Upper lobe of left lung (tissue), 6 donors: ENCODE results near the gene TECTA. TPM values are rescaled to one million over a fixed set of nuclear protein-coding genes. Genes with fewer than 3 reads are reported as not detected.

ENCODE experiments used
- ATAC-seq, 2 donors: fragments of 200-7000 bp; cut with Tn5 transposase; one replicate each; pipeline ENCODE4 v1.9.1; 2022; ENCODE audit warnings: mild to moderate bottlenecking in 2 of 2, moderate library complexity in 2 of 2; ENCODE audit not compliant: low FRiP score in 2 of 2
- DNase-seq, 2 donors: peaks; one replicate each; pipeline ENCODE4 v3.0.0-alpha.2; 2019 to 2020
- H3K27ac ChIP-seq, 4 donors: fragments of 200-600 bp; sonication (generic); one replicate each; pipeline ENCODE4 v1.5.1; 2016 to 2019
- H3K27me3 ChIP-seq, 4 donors: fragments of 200-600 bp; sonication (generic); one replicate each; pipeline ENCODE4 v1.5.1; 2017 to 2019
- H3K36me3 ChIP-seq, 4 donors: fragments of 200-600 bp; sonication (generic); one replicate each; pipeline ENCODE4 v1.5.1; 2016 to 2019
- H3K4me1 ChIP-seq, 4 donors: fragments of 200-600 bp; sonication (generic); one replicate each; pipeline ENCODE4 v1.5.1; 2018 to 2019
- H3K4me3 ChIP-seq, 4 donors: fragments of 200-600 bp; sonication (generic); one replicate each; pipeline ENCODE4 v1.5.1; 2017 to 2019; ENCODE audit warnings: mild to moderate bottlenecking in 2 of 4, moderate library complexity in 1 of 4
- H3K9me3 ChIP-seq, 4 donors: fragments of 200-600 bp; sonication (generic); one replicate each; pipeline ENCODE4 v1.5.1; 2018 to 2019
- CTCF ChIP-seq, 6 experiments: fragments of 450-650 bp in 4 of 6; fragments of 200-600 bp in 2 of 6; sonication (generic) in 2 of 6; IDR thresholded peaks; one replicate each; pipeline ENCODE4 v1.5.1; 2016 to 2019; ENCODE audit warnings: antibody characterized with exemption in 6 of 6
- EP300 ChIP-seq, 4 donors: sonication (generic); formaldehyde crosslinking; IDR thresholded peaks; one replicate each; pipeline ENCODE4 v1.5.1; 2017; ENCODE audit warnings: antibody characterized with exemption in 4 of 4, control low read depth in 2 of 4
- POLR2A ChIP-seq, 4 donors: fragments of 450-650 bp; IDR thresholded peaks; one replicate each; pipeline ENCODE4 v1.5.1; 2016 to 2017; ENCODE audit warnings: antibody characterized with exemption in 4 of 4, mild to moderate bottlenecking in 2 of 4
- POLR2AphosphoS5 ChIP-seq, 2 donors: sonication (generic); formaldehyde crosslinking; IDR thresholded peaks; one replicate each; pipeline ENCODE4 v1.5.1; 2017; ENCODE audit warnings: antibody characterized with exemption in 2 of 2
- WGBS, 2 donors: methylation state at CpG; one replicate each; pipeline ENCODE4 v1.1.5; 2017 to 2018; 5-methylcytosine and 5-hydroxymethylcytosine counted together
- total RNA-seq, 6 donors: library from RNA; depleted of rRNA in 4 of 6; stranded (reverse); fragments of >200 nt in 4 of 6; gene quantifications; one replicate each; pipeline versions ENCODE4 v1.1.0 to v1.2.1, GENCODE V29; 2016 to 2021
- donor health status: DM: no; HTN: no; CAD: no; lungs with moderate emphysema.
- donor health status: DM: no; HTN: yes; CAD: no; lungs with severe emphysema.

The TECTA gene
- total RNA-seq, 6 donors from 2014 or later: 0.89 to 4.7 (median 1.8) TPM

- DNase-seq: no peak
- Histone ChIP-seq H3K36me3 (no peaks in the 10 kb centered on the region), H3K4me1 (peaks cover 0 to 17% (median 4%) of the 10 kb centered on the region in 4 donors), H3K4me3 (no peak overlapping the region), H3K27ac (no peak overlapping the region), H3K27me3 (no peaks in the 10 kb centered on the region), H3K9me3 (no peaks in the 10 kb centered on the region)
- ATAC-seq: no peak
- TF ChIP-seq POLR2AphosphoS5 (IDR thresholded peaks at IDR 0.05): no peak
- no peak for TF ChIP-seq POLR2A (IDR thresholded peaks at IDR 0.05)
- no peak for TF ChIP-seq CTCF (IDR thresholded peaks at IDR 0.05)
- no peak for TF ChIP-seq EP300 (IDR thresholded peaks at IDR 0.05)
- WGBS, 2 donors: 86 to 89% methylated on average over 9 of the region's 9 CpGs
Observed at GRCh38 chr11:121104312-121104762, 3.3 kb downstream of the TECTA start.

GRCh38 chr11:121105063-121105480 is 4.0 kb downstream of the TECTA start:
- ATAC-seq: peak in 1 of 2 donors; percentile 66
- WGBS, 2 donors: 41 to 55% methylated on average over 4 of the region's 4 CpGs
- TF ChIP-seq CTCF (IDR thresholded peaks at IDR 0.05) (no peak), POLR2AphosphoS5 (IDR thresholded peaks at IDR 0.05) (peak in 1 of 2 donors; percentile 12)
- Histone ChIP-seq H3K27ac (no peak overlapping the region), H3K9me3 (no peaks in the 10 kb centered on the region), H3K4me3 (no peak overlapping the region), H3K36me3 (no peaks in the 10 kb centered on the region), H3K4me1 (peaks cover 0 to 17% (median 4%) of the 10 kb centered on the region in 4 donors), H3K27me3 (no peaks in the 10 kb centered on the region)
- no peak for DNase-seq

- H3K4me1 ChIP-seq: peaks cover 0 to 17% (median 4%) of the 10 kb centered on the region in 4 donors
- 79 to 80% methylated on average over 6 of the region's 6 CpGs for WGBS, 2 donors
- no peaks in the 10 kb centered on the region for H3K27me3 ChIP-seq
- no peaks in the 10 kb centered on the region for H3K36me3 ChIP-seq
- no peak overlapping the region for H3K27ac ChIP-seq
- ATAC-seq (no peak), DNase-seq (no peak)
- H3K9me3 ChIP-seq: no peaks in the 10 kb centered on the region
- no peak overlapping the region for H3K4me3 ChIP-seq
- TF ChIP-seq POLR2AphosphoS5 (IDR thresholded peaks at IDR 0.05) (no peak), EP300 (IDR thresholded peaks at IDR 0.05) (no peak), CTCF (IDR thresholded peaks at IDR 0.05) (no peak), POLR2A (IDR thresholded peaks at IDR 0.05) (no peak)
Observed at GRCh38 chr11:121105481-121106195, 4.6 kb downstream of the TECTA start.

GRCh38 chr11:121106812-121107211 is 5.8 kb downstream of the TECTA start:
- no peak for DNase-seq
- Histone ChIP-seq H3K27me3 (no peaks in the 10 kb centered on the region), H3K4me1 (peaks cover 0 to 17% (median 8%) of the 10 kb centered on the region in 4 donors), H3K27ac (no peak overlapping the region), H3K36me3 (no peaks in the 10 kb centered on the region), H3K9me3 (no peaks in the 10 kb centered on the region), H3K4me3 (no peak overlapping the region)
- TF ChIP-seq POLR2AphosphoS5 (IDR thresholded peaks at IDR 0.05) (no peak), EP300 (IDR thresholded peaks at IDR 0.05) (no peak), CTCF (IDR thresholded peaks at IDR 0.05) (no peak), POLR2A (IDR thresholded peaks at IDR 0.05) (no peak)
- ATAC-seq: no peak
- WGBS, 2 donors: 71 to 83% methylated on average over 5 of the region's 5 CpGs

- no peak overlapping the region for H3K27ac ChIP-seq
- 42 to 96% methylated on average over 1 of the region's 1 CpG for WGBS, 2 donors
Observed at GRCh38 chr11:121108413-121108812, 7.4 kb downstream of the TECTA start.

More at GRCh38 chr11:121108413-121108812, 7.4 kb downstream of the TECTA start:
- no peak for TF ChIP-seq POLR2AphosphoS5 (IDR thresholded peaks at IDR 0.05)
- no peak for TF ChIP-seq POLR2A (IDR thresholded peaks at IDR 0.05)
- TF ChIP-seq EP300 (IDR thresholded peaks at IDR 0.05): no peak
- TF ChIP-seq CTCF (IDR thresholded peaks at IDR 0.05): no peak
- Histone ChIP-seq H3K27me3 (no peaks in the 10 kb centered on the region), H3K9me3 (no peaks in the 10 kb centered on the region), H3K36me3 (no peaks in the 10 kb centered on the region), H3K4me3 (no peak overlapping the region), H3K4me1 (peaks cover 0 to 25% (median 12%) of the 10 kb centered on the region in 4 donors)
- ATAC-seq: no peak
- no peak for DNase-seq
